GM19025 (cell line): ENCODE results near the gene TASOR.

Experiments used
- ATAC-seq: cut with Tn5 transposase; IDR thresholded peaks from one replicate; pipeline ENCODE4 v1.9.1; 2021; ENCODE audit warnings: mild to moderate bottlenecking, low read depth, moderate library complexity; ENCODE audit not compliant: unreplicated experiment

Gene TASOR

DNA sequence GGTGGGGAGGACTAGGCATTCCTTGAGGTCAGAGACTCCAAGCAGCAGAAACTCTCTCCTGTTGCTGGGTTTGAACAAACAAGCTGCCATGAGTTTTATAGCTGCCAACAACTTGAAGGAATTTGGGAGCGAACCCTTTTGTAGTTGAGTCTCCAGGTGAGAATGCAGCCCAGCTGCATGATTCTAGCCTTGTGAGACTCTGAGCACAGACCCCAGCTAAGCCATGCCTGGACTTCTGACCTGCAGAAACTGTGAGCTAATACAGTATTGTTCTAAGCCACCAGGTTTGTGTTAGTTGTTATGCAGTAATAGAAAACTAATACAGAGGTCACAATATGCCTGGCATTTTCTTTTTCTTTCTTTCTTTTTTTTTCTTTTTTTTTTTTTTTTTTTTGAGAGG, 6.2 kb upstream of the TASOR start:
- ATAC-seq = no peak

DNA sequence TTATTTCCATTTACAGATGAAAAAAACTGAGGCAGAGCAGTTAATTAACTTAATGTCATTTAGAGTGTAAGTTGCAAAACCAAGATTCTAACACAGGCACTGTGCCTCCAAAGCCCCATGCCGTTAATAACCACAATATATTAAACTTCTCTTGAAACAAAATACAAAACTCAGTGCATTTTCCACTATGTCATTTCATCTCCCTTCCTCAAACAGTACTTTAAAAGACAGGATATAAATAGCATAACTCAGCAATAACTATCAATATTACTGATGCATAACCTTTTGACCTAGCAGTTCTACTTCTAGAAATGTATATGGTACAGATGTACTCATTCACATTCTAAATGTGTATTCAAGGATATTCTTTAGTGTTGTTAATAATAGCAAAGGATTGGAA, 5.1 kb upstream of the TASOR start:
- no peak for ATAC-seq

GRCh38 chr3:56684029-56684428, 964 bp upstream of the TASOR start:
- ATAC-seq = no peak

GRCh38 chr3:56682462-56683121, 473 bp downstream of the TASOR start:
- peak; percentile 65 for ATAC-seq

DNA sequence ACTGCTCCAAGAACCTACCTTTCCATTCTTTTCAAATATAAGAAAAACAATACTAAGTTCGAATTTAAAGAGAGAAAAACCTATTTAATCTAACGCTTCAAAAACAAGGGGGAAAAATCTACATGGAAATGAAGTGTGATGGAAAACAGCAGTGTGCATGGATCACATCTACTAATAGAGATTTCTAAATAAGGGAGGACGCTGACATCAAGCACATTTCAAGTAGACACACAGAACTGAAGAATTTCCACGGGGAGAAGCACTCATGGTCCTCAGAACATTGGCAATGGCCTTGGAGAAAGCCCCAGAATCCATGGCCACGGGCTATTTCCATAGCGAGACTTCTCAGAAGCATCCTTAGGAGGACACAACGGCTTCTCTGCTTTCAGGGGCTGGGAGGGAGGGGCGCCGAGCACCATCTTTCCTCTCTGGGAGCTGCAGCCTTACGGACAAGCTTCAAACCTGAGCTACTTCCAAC, 1.0 kb downstream of the TASOR start:
- no peak for ATAC-seq

- ATAC-seq = no peak
These were observed 2.9 kb downstream of the TASOR start for GRCh38 chr3:56680054-56680580.

DNA sequence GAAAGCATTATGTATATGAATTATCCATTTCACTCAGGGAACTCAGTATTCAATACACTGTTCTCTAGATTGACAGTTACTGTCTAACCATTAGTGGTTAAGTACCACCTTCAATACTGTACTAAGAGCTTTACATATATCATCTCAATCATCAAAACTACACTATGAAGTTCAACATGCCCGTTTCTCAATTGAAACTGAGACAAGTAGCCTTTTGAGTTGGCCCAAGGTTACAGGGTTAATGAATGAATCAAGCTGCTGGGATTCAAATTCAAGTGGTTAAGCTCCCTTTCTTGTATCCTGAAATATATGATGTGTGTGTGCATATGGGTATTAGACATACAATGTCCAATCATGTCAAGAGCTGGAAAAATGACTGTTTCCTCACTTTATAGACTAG, 5.8 kb downstream of the TASOR start:
- ATAC-seq = peak; percentile 65

DNA sequence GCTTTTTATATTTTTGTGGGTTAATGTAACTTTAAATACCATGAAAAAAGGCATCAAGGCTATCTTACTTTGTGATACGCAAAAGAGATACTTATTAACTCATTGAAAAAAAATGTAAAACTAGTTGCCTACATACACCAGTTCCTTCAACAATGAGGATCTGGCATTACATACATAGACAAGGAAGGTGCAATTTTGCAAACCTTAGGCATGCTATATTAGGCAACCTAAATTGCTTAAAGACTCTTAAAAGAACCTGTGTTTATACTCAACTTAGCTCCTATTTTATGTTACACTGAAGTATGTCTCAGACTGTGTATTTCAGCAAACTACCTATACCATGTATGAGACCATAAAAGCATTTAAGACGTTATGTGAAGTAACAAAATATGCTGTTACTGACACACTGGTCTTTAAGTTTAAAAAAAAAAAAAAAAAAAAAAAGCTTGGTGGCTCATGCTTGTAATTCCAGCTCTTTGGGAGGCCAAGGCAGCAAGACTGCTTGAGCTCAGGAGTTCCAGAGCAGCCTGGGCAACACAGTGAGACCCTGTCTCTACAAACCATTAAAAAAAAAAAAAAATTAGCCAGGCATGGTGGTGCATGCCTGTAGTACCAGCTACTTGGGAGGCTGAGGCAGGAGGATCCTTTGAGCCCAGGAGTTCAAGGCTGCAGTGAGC, 9.1 kb downstream of the TASOR start:
- ATAC-seq = no peak

- no peak for ATAC-seq
These were observed 15.0 kb downstream of the TASOR start for GRCh38 chr3:56667973-56668579.

DNA sequence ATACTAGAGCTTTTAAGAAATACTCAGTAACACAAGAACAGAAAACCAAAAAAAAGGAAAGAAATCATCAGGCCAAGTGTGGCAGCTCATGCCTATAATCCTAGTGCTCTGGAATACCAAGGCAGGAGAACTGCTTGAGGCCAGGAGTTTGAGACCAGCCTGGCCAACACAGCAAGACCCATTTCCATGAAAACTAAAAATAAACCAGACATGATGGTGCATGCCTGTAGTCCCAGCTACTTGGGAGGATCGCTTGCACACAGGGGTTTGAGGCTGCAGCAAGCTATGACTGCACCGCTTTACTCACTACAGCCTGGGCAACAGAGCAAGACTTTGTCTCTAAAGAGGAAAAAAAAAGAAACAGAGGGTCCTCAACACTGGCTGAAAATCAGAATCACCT, 18.2 kb downstream of the TASOR start:
- no peak for ATAC-seq

DNA sequence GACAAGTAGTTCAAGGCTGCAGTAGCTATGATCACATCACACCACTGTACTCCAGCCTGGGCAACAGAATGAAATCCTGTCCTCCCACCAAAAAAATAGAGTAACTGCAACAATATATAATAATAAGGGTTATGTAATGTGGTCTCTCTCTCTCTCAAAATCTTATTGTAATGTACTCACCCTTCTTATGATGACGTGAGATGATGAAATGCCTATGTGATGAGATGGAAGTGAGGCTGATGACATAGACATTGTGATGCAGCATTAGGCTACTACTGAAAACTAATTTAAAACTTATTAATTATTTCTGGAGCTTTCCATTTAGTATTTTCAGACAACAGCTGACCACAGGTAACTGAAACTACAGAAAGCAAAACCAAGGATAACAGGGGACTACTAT, 27.4 kb downstream of the TASOR start:
- no peak for ATAC-seq

GRCh38 chr3:56654460-56654859, 28.6 kb downstream of the TASOR start:
- no peak for ATAC-seq

- no peak for ATAC-seq
These were observed 37.7 kb downstream of the TASOR start for GRCh38 chr3:56645407-56645806.

GRCh38 chr3:56633602-56634535, 49.2 kb downstream of the TASOR start:
- no peak for ATAC-seq
